Upper lobe of left lung (tissue), 4 donors: ENCODE results near the gene FAM181A.
A peak's percentile ranks its signal among the peaks of the same experiment; 100 is the strongest.

Source experiments
- EP300 ChIP-seq, 4 donors: sonication (generic); formaldehyde crosslinking; IDR thresholded peaks; one replicate each; pipeline ENCODE4 v1.5.1; 2017; ENCODE audit warnings: antibody characterized with exemption in 4 of 4, control low read depth in 2 of 4
- POLR2A ChIP-seq, 4 donors: fragments of 450-650 bp; IDR thresholded peaks; one replicate each; pipeline ENCODE4 v1.5.1; 2016 to 2017; ENCODE audit warnings: antibody characterized with exemption in 4 of 4, mild to moderate bottlenecking in 2 of 4
- POLR2AphosphoS5 ChIP-seq, 2 donors: sonication (generic); formaldehyde crosslinking; IDR thresholded peaks; one replicate each; pipeline ENCODE4 v1.5.1; 2017; ENCODE audit warnings: antibody characterized with exemption in 2 of 2
- TF ChIP-seq, protein P1 (sequence below), 6 experiments: fragments of 450-650 bp in 4 of 6; fragments of 200-600 bp in 2 of 6; sonication (generic) in 2 of 6; IDR thresholded peaks; one replicate each; pipeline ENCODE4 v1.5.1; 2016 to 2019; ENCODE audit warnings: antibody characterized with exemption in 6 of 6

DNA sequence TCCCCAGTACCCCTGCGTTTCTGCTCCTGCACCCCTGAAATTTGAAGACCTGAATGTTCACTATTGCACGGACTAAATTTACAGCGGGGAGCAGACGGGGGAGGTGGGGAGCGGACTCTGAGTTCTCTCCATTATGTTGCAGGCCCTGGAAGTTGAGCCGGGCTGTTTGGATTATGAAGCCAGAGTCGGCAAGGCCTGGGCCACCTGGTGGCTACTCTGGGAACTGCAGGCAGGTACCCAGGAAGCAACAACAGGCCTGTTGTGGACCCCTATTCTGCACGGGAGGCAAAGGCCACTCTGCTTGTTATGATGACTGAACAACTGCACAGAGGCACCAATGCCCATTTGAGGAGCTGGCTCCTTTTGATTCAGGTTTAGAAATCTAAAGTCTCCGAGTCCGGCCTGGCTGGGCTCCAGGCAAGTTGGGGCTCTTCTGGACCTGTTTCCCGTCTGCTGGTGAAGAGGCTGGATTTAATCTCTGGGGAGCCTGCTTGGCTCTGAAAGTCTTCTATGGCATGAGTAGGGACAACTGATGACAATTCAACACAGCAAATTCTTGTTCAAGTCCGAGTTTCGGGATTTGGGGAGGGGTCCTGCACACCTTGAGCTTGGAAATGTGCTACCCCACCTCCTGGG, 34.1 kb upstream of the FAM181A start:
- TF ChIP-seq, protein P1, sequence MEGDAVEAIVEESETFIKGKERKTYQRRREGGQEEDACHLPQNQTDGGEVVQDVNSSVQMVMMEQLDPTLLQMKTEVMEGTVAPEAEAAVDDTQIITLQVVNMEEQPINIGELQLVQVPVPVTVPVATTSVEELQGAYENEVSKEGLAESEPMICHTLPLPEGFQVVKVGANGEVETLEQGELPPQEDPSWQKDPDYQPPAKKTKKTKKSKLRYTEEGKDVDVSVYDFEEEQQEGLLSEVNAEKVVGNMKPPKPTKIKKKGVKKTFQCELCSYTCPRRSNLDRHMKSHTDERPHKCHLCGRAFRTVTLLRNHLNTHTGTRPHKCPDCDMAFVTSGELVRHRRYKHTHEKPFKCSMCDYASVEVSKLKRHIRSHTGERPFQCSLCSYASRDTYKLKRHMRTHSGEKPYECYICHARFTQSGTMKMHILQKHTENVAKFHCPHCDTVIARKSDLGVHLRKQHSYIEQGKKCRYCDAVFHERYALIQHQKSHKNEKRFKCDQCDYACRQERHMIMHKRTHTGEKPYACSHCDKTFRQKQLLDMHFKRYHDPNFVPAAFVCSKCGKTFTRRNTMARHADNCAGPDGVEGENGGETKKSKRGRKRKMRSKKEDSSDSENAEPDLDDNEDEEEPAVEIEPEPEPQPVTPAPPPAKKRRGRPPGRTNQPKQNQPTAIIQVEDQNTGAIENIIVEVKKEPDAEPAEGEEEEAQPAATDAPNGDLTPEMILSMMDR (IDR thresholded peaks at IDR 0.05) = peak; percentile 88 to 98 (median 94)
- TF ChIP-seq POLR2AphosphoS5 (IDR thresholded peaks at IDR 0.05) = no peak
- no peak for TF ChIP-seq EP300 (IDR thresholded peaks at IDR 0.05)
- no peak for TF ChIP-seq POLR2A (IDR thresholded peaks at IDR 0.05)
